Neural cell (in vitro differentiated cells): Measurements from ENCODE around the gene POU2AF3. TPM values are rescaled to one million over a fixed set of nuclear protein-coding genes. Genes with fewer than 3 reads are reported as not detected.

ENCODE experiments used
- H2AFZ ChIP-seq: fragments of 200-600, 300-800 bp; sonication (generic), shearing (Covaris generic); 2 replicates; pipeline ENCODE4 v1.6.0; 2014; ENCODE audit warnings: low read depth, mild to moderate bottlenecking, antibody characterized with exemption, low read length, moderate library complexity
- H3F3A ChIP-seq: fragments of 200-600 bp; shearing (Covaris generic); 2 replicates; pipeline ENCODE4 v1.6.1; 2016; ENCODE audit warnings: mild to moderate bottlenecking, moderate library complexity, mixed read lengths, antibody characterized with exemption, low read length; ENCODE audit not compliant: insufficient read depth, poor library complexity, severe bottlenecking
- H3K27ac ChIP-seq: fragments of 200-600, 300-800 bp; sonication (generic), shearing (Covaris generic); 2 replicates; pipeline ENCODE4 v1.5.1; 2014; ENCODE audit warnings: mild to moderate bottlenecking, low read length, moderate library complexity
- H3K27me3 ChIP-seq: fragments of 300-800, 200-600 bp; sonication (generic), shearing (Covaris generic); 2 replicates; pipeline ENCODE4 v1.6.0; 2014; ENCODE audit warnings: mild to moderate bottlenecking, low read depth, low read length, moderate library complexity; ENCODE audit not compliant: insufficient read depth
- H3K36me3 ChIP-seq: fragments of 300-800, 200-600 bp; sonication (generic), shearing (Covaris generic); 2 replicates; pipeline ENCODE4 v1.5.1; 2014; ENCODE audit warnings: mild to moderate bottlenecking, antibody characterized with exemption, low read length, moderate library complexity; ENCODE audit not compliant: insufficient read depth
- H3K4me2 ChIP-seq: fragments of 300-800, 200-600 bp; sonication (generic), shearing (Covaris generic); 2 replicates; pipeline ENCODE4 v1.6.0; 2014; ENCODE audit warnings: mild to moderate bottlenecking, low read length
- H3K4me3 ChIP-seq: fragments of 300-800, 200-600 bp; sonication (generic), shearing (Covaris generic); 2 replicates; pipeline ENCODE4 v1.5.1; 2014; ENCODE audit warnings: mild to moderate bottlenecking, low read length, moderate library complexity
- H3K79me2 ChIP-seq: fragments of 200-600 bp; shearing (Covaris generic); replicated peaks from 2 replicates; pipeline ENCODE4 v1.6.0; 2014; ENCODE audit warnings: mild to moderate bottlenecking, low read length, moderate library complexity; ENCODE audit not compliant: insufficient read depth
- H3K9ac ChIP-seq: fragments of 300-800, 200-600 bp; sonication (generic), shearing (Covaris generic); 2 replicates; pipeline ENCODE4 v1.6.1; 2016; ENCODE audit warnings: mild to moderate bottlenecking, low read length, mixed read lengths
- H3K9me2 ChIP-seq: fragments of 200-600 bp; shearing (Covaris generic); 2 replicates; pipeline ENCODE4 v1.6.1; 2016; ENCODE audit warnings: mild to moderate bottlenecking, low read length, mixed read lengths; ENCODE audit not compliant: insufficient read depth
- H3K9me3 ChIP-seq: fragments of 200-600, 300-800 bp; sonication (generic), shearing (Covaris generic); 2 replicates; pipeline ENCODE4 v1.6.1; 2016; ENCODE audit warnings: mild to moderate bottlenecking, mixed run types, low read length, moderate library complexity, mixed read lengths
- H4K20me1 ChIP-seq: fragments of 200-600 bp; shearing (Covaris generic); 2 replicates; pipeline ENCODE4 v1.6.1; 2016; ENCODE audit warnings: mild to moderate bottlenecking, mixed run types; ENCODE audit not compliant: insufficient read depth
- EP300 ChIP-seq: fragments of 450-650 bp; conservative IDR thresholded peaks from 2 replicates; pipeline ENCODE4 v1.6.1; 2014; ENCODE audit warnings: antibody characterized with exemption, mild to moderate bottlenecking, moderate library complexity; ENCODE audit not compliant: poor library complexity, severe bottlenecking
- EZH2 ChIP-seq: fragments of 200-600, 300-800 bp; shearing (Covaris generic), sonication (generic); IDR thresholded peaks from 2 replicates; pipeline ENCODE4 v1.6.1; 2014; ENCODE audit warnings: antibody characterized with exemption, low read length, borderline replicate concordance, mild to moderate bottlenecking; ENCODE audit not compliant: insufficient read depth, poor library complexity, severe bottlenecking
- MXI1 ChIP-seq: fragments of 450-650 bp; conservative IDR thresholded peaks from 2 replicates; pipeline ENCODE4 v1.6.1; 2014; ENCODE audit warnings: antibody characterized with exemption, mild to moderate bottlenecking; ENCODE audit not compliant: poor library complexity, severe bottlenecking
- POLR2AphosphoS5 ChIP-seq: IDR thresholded peaks from 2 replicates; pipeline ENCODE4 v1.6.1; 2012
- RAD21 ChIP-seq: fragments of 450-650 bp; conservative IDR thresholded peaks from 2 replicates; pipeline ENCODE4 v1.6.1; 2014; ENCODE audit warnings: antibody characterized with exemption, mild to moderate bottlenecking, moderate library complexity
- REST ChIP-seq: IDR thresholded peaks from 2 replicates; pipeline ENCODE4 v1.6.1; 2012; ENCODE audit warnings: borderline replicate concordance
- SMC3 ChIP-seq: fragments of 450-650 bp; conservative IDR thresholded peaks from 2 replicates; pipeline ENCODE4 v1.6.1; 2014; ENCODE audit warnings: antibody characterized with exemption, mild to moderate bottlenecking, moderate library complexity; ENCODE audit not compliant: poor library complexity
- TAF1 ChIP-seq: IDR thresholded peaks from 2 replicates; pipeline ENCODE4 v1.6.1; 2012; ENCODE audit warnings: low read depth
- polyA plus RNA-seq: library from polyadenylated mRNA; depleted of rRNA; stranded (reverse); fragments of >200 nt; gene quantifications from 2 replicates; pipeline ENCODE4 v1.2.3, GENCODE V29; 2014
- TF ChIP-seq, protein P1 (sequence below): fragments of 450-650 bp; IDR thresholded peaks from 2 replicates; pipeline ENCODE4 v1.5.1; 2014; ENCODE audit warnings: antibody characterized with exemption, mild to moderate bottlenecking, moderate library complexity; ENCODE audit not compliant: poor library complexity, severe bottlenecking

The POU2AF3 gene
- polyA plus RNA-seq, 1 donor from 2014 or later = not detected

DNA sequence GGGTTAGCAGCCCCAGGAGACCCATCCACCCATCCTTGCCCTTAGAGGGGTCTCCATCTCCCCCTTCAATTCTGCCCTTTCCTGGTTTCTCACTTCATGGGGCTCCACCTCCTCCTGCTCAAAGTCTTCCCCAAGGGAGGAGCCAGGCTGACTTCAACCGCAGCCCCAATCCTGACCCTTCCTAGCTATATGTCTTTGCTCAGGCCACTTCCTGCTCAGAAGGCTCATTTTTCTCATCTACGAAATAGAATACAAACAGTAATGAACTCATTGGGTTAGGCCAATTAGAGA lies 56.2 kb downstream of the POU2AF3 start:
- Histone ChIP-seq H3K27ac (no peak overlapping the region), H3K79me2 (no peaks in the 10 kb centered on the region), H3K9ac (no peak overlapping the region), H3K9me3 (no peaks in the 10 kb centered on the region), H3K4me3 (no peak overlapping the region), H3K4me2 (no peak overlapping the region), H3F3A (no peaks in the 10 kb centered on the region), H2AFZ (no peak overlapping the region), H3K9me2 (no peaks in the 10 kb centered on the region), H4K20me1 (no peaks in the 10 kb centered on the region), H3K27me3 (no peaks in the 10 kb centered on the region), H3K36me3 (no peaks in the 10 kb centered on the region)
- TF ChIP-seq TAF1 (no peak), POLR2AphosphoS5 (no peak), RAD21 (no peak), SMC3 (no peak), EP300 (no peak), EZH2 (no peak), MXI1 (no peak), REST (no peak)
- TF ChIP-seq, protein P1, sequence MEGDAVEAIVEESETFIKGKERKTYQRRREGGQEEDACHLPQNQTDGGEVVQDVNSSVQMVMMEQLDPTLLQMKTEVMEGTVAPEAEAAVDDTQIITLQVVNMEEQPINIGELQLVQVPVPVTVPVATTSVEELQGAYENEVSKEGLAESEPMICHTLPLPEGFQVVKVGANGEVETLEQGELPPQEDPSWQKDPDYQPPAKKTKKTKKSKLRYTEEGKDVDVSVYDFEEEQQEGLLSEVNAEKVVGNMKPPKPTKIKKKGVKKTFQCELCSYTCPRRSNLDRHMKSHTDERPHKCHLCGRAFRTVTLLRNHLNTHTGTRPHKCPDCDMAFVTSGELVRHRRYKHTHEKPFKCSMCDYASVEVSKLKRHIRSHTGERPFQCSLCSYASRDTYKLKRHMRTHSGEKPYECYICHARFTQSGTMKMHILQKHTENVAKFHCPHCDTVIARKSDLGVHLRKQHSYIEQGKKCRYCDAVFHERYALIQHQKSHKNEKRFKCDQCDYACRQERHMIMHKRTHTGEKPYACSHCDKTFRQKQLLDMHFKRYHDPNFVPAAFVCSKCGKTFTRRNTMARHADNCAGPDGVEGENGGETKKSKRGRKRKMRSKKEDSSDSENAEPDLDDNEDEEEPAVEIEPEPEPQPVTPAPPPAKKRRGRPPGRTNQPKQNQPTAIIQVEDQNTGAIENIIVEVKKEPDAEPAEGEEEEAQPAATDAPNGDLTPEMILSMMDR = no peak

DNA sequence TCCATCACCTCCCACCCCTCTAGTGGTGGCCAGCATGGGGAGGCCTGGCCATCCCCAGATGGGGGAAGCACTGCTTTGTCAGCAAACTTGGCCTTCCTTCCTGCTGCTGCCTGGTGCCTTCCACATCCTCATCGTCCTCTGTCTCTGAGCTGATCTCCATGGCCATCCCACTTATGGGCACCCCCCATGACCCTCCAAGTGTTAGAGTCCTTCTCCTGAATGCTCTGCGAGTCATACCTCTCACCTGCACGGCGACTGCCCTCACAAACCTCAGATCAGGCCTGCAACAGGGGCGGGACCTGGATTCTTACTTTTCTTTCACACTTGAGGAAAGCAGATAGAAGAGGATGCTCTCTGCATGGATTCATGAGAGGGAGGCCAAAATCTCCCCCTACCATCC lies 56.8 kb downstream of the POU2AF3 start:
- H3K9ac ChIP-seq = no peak overlapping the region
- H2AFZ ChIP-seq = no peak overlapping the region
- no peak overlapping the region for H3K4me2 ChIP-seq
- H3K27me3 ChIP-seq = no peaks in the 10 kb centered on the region
- no peaks in the 10 kb centered on the region for H4K20me1 ChIP-seq
- H3K4me3 ChIP-seq = no peak overlapping the region
- no peaks in the 10 kb centered on the region for H3K9me2 ChIP-seq
- H3F3A ChIP-seq = no peaks in the 10 kb centered on the region
- no peaks in the 10 kb centered on the region for H3K79me2 ChIP-seq
- H3K36me3 ChIP-seq = no peaks in the 10 kb centered on the region
- H3K27ac ChIP-seq = no peak overlapping the region
- no peaks in the 10 kb centered on the region for H3K9me3 ChIP-seq
- TF ChIP-seq TAF1 = no peak
- no peak for TF ChIP-seq MXI1
- TF ChIP-seq, protein P1 = no peak
- no peak for TF ChIP-seq EZH2
- TF ChIP-seq REST = no peak
- no peak for TF ChIP-seq RAD21
- no peak for TF ChIP-seq SMC3
- no peak for TF ChIP-seq EP300
- TF ChIP-seq POLR2AphosphoS5 = no peak
